Testis (tissue), 2 donors: ENCODE measurements around the gene SEMG2.

ENCODE experiments used
- POLR2A ChIP-seq: fragments of 450-650 bp; IDR thresholded peaks from one replicate; pipeline ENCODE4 v1.6.1; 2017; ENCODE audit warnings: antibody characterized with exemption, mild to moderate bottlenecking, moderate library complexity
- TF ChIP-seq, protein P1 (sequence below), 3 experiments: fragments of 450-650 bp in 2 of 3; fragments of 200-600 bp in 1 of 3; sonication (generic) in 1 of 3; IDR thresholded peaks; one replicate each; pipeline ENCODE4 v1.5.1; 2016 to 2019; ENCODE audit warnings: antibody characterized with exemption in 3 of 3, mild to moderate bottlenecking in 2 of 3, moderate library complexity in 1 of 3

DNA sequence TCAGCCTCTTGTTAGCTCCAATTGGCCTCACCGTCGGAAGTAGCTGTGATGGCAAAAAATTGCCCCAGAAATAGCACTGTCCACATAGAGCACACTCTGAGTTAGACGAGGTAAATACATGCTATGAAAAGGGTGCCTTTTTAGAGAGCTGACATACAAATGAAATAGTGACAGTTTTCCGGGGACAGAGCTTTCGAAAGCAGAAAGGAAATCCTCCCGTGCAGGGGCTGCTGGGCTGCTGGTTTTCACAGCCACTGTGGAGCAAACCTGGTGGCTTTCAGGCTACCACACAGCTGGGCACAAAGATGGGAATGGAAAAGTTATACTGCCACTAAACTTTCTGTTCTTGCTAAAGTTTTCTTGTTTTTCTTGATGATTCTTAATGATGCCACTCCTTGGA is 24.9 kb downstream of the SEMG2 start:
- TF ChIP-seq, protein P1, sequence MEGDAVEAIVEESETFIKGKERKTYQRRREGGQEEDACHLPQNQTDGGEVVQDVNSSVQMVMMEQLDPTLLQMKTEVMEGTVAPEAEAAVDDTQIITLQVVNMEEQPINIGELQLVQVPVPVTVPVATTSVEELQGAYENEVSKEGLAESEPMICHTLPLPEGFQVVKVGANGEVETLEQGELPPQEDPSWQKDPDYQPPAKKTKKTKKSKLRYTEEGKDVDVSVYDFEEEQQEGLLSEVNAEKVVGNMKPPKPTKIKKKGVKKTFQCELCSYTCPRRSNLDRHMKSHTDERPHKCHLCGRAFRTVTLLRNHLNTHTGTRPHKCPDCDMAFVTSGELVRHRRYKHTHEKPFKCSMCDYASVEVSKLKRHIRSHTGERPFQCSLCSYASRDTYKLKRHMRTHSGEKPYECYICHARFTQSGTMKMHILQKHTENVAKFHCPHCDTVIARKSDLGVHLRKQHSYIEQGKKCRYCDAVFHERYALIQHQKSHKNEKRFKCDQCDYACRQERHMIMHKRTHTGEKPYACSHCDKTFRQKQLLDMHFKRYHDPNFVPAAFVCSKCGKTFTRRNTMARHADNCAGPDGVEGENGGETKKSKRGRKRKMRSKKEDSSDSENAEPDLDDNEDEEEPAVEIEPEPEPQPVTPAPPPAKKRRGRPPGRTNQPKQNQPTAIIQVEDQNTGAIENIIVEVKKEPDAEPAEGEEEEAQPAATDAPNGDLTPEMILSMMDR (IDR thresholded peaks at IDR 0.05): no peak
- no peak for TF ChIP-seq POLR2A
